NCI-H2107 treated with DMSO at 0.1 percent for 48 hours (cell line): ENCODE results near the gene G3BP1.
"Not testable (repeated sequence)": the region's sequence is repeated elsewhere in the genome, so short reads cannot be mapped to it uniquely, and the experiment has no call there.

ENCODE experiments used
- DNase-seq: peaks from one replicate; lab custom pipeline; 2025; ENCODE audit not compliant: unreplicated experiment; lab: John Stamatoyannopoulos, UW

The G3BP1 gene

DNA sequence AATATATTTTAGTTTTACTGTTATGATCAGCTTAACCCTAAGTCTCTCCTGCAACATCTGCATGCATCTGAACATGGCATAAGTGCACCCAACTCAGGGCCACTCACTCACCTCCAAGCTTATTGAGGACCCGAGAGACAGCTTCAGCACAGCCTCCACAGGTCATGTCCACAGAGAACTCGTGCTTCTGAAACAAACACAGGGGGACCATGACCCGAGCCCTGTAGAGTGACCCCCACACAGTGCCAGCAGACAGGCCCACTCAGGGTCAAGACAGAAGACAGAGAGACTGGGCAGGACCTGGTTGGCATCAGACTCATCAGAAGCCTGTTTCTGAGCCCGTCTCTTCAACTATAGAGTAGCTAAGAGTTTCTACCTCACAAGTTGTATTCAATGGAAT is 20.2 kb upstream of the G3BP1 start:
- no peak for DNase-seq

- no peak for DNase-seq
Observed at GRCh38 chr5:151755383-151755782, 16.4 kb upstream of the G3BP1 start.

GRCh38 chr5:151757233-151758140 is 14.3 kb upstream of the G3BP1 start:
- no peak for DNase-seq

DNA sequence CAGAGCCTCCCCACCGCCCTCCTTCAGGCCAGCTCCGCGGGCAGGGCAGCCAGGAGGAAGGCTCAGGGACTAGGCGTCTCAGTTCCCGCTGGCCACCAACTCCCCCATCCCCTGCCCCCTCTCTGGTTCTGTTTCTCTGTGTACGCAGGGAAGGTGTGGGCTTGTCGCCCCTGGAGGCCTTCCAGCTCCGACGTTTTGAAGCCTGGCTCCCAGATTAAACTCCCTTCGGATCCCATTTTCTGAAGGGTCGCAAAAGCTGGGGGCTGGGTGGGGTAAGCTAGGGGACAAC is 13.7 kb upstream of the G3BP1 start:
- no peak for DNase-seq

DNA sequence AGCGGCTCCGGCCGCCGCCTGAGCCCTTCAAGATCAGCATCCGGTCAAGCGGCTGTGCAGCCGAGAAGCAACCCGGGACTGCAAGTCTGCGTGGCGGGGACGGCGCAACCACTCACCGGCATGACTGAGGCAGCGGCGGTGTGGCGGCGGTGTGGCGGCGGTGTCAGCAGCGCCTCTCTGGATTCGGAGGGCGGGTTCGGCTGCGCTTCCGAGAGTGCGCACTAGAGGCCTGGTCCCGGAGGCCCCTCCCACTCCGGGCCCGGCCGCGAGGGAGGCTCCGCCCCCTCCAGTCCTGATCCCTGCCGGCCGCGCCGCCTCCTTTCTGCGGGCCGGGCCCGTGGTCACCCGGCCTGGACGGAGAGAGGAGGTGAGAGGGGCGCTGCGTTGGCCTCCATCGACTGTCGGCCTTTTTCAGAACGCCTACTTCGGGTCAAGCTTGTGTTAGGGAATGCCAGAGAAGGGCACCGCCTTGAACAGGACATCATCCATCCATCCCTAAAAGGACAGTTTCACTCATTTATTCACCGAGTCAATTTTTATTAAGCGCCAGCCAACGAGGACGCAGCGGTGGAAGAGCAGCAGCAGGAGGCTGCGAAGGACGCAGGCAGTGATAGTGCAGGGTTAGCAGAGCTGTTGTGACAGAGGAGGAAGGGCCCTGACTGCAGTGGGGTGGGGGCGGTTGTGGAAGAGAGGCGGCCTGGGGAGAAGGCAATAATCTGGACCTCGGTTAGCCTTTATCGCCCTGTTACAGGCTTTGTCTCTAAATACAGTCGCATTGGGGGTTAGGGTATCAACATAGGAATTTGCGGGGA is 13.1 kb upstream of the G3BP1 start, which contains the start of gene ATOX1:
Gene ATOX1, minus strand, starts transcription at position 202 of the 812 bp plus-strand sequence. Its CDS starts 80 bp downstream, at position 122.
- no peak for DNase-seq

DNA sequence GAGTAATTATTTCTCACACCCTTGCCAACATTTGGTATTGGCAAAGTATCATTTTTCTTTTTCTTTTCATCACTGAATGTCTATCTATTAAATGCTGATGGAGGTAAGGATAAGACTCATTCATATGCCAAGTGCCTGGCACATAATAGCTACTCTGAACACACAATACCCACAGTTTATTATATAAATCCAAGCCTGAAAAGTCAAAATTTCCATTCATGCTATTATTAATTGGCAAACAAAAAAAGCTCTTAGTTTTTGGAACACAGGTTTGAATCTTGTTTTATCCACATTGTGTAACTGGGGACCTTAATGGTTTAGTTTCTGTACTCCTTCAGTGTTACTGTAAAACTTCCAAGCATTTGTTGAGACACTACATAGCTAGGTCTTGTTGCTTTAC is 7.0 kb upstream of the G3BP1 start:
- DNase-seq = no peak

DNA sequence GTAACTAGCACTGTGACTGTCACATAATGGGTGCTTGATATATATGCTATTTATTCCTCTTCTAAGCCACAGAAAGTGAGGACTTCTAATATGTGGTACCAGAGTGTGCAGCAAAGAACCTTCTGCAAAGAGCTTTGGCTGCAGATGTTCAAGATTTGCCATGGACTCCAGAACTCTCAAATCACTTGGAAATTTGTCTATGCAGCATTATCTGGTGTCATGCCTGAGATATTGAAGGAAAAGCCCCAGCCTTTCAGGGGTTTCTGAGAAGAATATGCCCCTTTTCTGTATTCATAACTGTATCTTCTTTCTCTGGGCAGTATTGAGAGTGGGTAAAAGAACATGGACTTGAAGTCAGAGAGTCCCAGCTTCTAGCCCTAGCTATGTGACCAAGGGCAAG is 4.8 kb upstream of the G3BP1 start:
- no peak for DNase-seq

GRCh38 chr5:151770383-151771258 is 1.1 kb upstream of the G3BP1 start:
- no peak for DNase-seq

GRCh38 chr5:151772029-151772845 is 483 bp downstream of the G3BP1 start:
- DNase-seq = no peak

DNA sequence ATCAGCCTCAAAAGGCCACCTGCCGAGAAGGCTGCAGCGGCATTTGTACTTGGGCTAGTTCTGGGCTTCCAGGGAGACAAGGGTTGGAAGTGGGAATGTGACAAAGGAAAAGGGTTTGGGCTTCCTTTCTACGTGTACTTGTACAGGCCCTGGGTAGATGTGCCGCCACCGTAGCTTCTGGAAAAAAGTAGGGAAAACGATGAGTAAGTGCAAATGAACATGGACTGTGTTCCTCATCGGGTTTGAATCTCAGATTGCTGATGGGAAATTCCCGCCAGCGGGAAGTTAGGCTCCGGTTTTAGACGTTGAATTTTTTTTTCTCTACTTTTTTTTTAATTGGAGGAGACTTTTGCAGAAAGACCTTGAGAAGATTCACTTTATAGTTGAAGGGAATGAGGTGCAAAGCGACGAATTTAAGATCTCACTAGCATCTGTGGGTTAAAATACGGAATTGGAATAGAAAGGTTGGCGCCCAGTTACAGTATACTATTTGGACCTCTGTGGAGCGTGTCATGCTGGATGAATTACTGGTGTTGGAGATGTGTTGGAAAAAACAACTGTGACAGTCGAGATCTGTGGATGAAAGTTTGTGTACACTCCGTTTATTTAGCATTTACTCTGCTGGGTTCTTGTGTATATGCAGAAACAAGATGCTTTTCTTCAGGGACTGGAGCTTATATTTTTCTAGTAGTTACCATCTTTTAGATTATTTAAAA is 1.2 kb downstream of the G3BP1 start:
- no peak for DNase-seq

GRCh38 chr5:151773951-151774350 is 2.2 kb downstream of the G3BP1 start:
- no peak for DNase-seq

- DNase-seq = no peak
Observed at GRCh38 chr5:151775025-151775606, 3.4 kb downstream of the G3BP1 start.

DNA sequence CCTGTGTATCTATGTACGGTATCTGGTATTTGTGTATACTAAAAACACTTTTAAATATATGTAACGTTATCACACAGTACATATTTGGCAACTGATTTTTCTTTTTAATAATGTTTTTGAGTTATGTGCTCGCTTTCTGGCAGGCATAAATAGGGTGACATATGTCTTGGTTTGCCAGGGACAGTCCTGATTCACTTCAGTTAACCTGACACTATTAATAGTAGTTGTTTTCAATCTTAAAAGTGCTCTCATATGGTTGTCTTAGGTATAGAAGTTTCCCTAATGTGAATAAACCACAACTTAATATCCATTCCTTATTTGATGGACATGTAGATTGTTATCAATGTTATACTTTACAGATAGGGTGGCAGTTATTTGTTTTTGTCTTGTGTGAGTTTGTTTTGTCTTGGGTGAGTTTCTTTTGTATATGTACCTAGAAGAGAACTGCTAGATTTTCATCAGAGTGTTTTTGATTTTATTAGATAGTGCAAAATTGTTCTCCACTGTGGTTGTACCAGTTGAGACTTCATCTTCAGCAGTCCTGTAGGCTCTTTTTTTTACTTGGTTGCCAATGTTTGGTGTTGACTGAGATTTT is 7.9 kb downstream of the G3BP1 start:
- DNase-seq = no peak

DNA sequence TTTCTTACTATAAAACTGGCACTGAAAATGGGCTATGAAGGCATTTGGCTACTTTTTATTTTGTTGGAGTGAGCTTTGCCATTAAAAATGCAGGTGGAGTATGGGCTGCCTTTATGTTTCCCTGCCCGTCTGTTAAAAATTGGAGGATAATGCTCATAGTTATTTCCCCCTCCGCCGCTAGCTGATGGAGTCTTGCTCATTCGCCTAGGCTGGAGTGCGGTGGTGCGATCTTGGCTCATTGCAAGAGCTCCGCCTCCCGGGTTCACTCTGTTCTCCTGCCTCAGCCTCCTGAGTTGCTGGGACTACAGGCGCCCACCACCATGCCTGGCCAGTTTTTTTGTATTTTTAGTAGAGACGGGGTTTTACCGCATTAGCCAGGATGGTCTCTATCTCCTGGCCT is 8.6 kb downstream of the G3BP1 start:
- no peak for DNase-seq

GRCh38 chr5:151781201-151781600 is 9.4 kb downstream of the G3BP1 start:
- no peak for DNase-seq

GRCh38 chr5:151783664-151784063 is 11.9 kb downstream of the G3BP1 start:
- not testable (repeated sequence) for DNase-seq

- no peak for DNase-seq
Observed at GRCh38 chr5:151784141-151784540, 12.4 kb downstream of the G3BP1 start.

DNA sequence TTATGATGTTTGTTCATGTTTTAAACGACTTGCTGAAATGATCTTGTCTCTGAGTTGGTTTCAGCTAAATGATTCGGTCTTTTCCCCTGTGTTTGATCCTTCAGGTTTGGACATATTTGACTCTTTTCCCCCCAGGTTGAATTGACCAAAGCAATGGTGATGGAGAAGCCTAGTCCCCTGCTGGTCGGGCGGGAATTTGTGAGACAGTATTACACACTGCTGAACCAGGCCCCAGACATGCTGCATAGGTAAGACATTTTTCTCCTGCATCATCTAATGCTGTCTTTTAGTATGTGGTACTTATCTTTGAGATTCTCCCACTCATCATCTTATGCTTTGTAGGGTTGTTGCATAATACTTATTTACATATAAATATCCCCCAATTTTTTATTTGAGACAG is 14.7 kb downstream of the G3BP1 start:
- no peak for DNase-seq

- DNase-seq = no peak
Observed at GRCh38 chr5:151787817-151788216, 16.1 kb downstream of the G3BP1 start.
